Right ventricle myocardium inferior (tissue), 1 donor: Measurements from ENCODE around the gene SAAL1. TPM values are rescaled to one million over a fixed set of nuclear protein-coding genes. Genes with fewer than 3 reads are reported as not detected.
"Not testable (repeated sequence)": the region's sequence is repeated elsewhere in the genome, so short reads cannot be mapped to it uniquely, and the experiment has no call there.

Source experiments
- ATAC-seq: fragments of 200-7000 bp; cut with Tn5 transposase; one replicate; pipeline ENCODE4 v1.9.1; 2020; ENCODE audit warnings: mild to moderate bottlenecking, moderate library complexity
- DNase-seq: peaks from one replicate; pipeline ENCODE4 v3.0.0; 2021; ENCODE audit errors: missing footprints
- intact Hi-C: fragments of 100-400 bp; cut with DNase I; formaldehyde crosslinking; loops from one replicate; pipeline ENCODE4 v1.11.0; 2022
- long read RNA-seq: library from polyadenylated mRNA; unstranded; transcript quantifications from one replicate; pipeline ENCODE4 v2.0.0, GENCODE V29; 2021
- total RNA-seq: library from RNA; stranded (reverse); fragmentation: NEBNext Ultra II Directional; extraction: Animal tissue kit (Norgen Biotek cat#: 25700); gene quantifications from one replicate; pipeline ENCODE4 v1.2.1, GENCODE V29; 2021
- donor health status: DM: no; HTN: yes; CAD: no; lungs with severe emphysema.

SAAL1 gene
- total RNA-seq: 7.9 TPM
- long read RNA-seq, partial matches to known transcripts: 0 of 3 reads
- long read RNA-seq, other reads (novel, unspliced or antisense): 0 of 3 reads

- ATAC-seq (peak; percentile 96), DNase-seq (peak; percentile 93)
- intact Hi-C loops: loop anchor here (5.0 kb wide), 1 partner anchor 114 kb away; no protein-coding TSS in a partner anchor
These were observed at the start of gene SAAL1 for GRCh38 chr11:18105802-18106574. TSS of gene SAAL1 (minus strand) at chr11:18106082. CDS start at chr11:18106041, 41 bp downstream.

GRCh38 chr11:18151581-18151980 lies 45.7 kb upstream of the SAAL1 start:
- DNase-seq (no peak), ATAC-seq (no peak)
- intact Hi-C loops: no loop called here

GRCh38 chr11:18145837-18146236 lies 40.0 kb upstream of the SAAL1 start:
- DNase-seq (no peak), ATAC-seq (no peak)
- intact Hi-C loops: no loop called here

- ATAC-seq (no peak), DNase-seq (no peak)
- intact Hi-C loops: no loop called here
These were observed 39.1 kb upstream of the SAAL1 start for GRCh38 chr11:18145025-18145424.

- DNase-seq: no peak
- intact Hi-C loops: no loop called here
- no peak for ATAC-seq
These were observed 38.4 kb upstream of the SAAL1 start for GRCh38 chr11:18144243-18144642.

- no peak for DNase-seq
- intact Hi-C loops: no loop called here
- no peak for ATAC-seq
These were observed 34.3 kb upstream of the SAAL1 start for GRCh38 chr11:18140145-18140544.

GRCh38 chr11:18137186-18137800 lies 31.4 kb upstream of the SAAL1 start:
- ATAC-seq (no peak), DNase-seq (peak; percentile 72)
- intact Hi-C loops: no loop called here

GRCh38 chr11:18135308-18135707 lies 29.4 kb upstream of the SAAL1 start:
- DNase-seq (no peak), ATAC-seq (no peak)
- intact Hi-C loops: no loop called here

- ATAC-seq: no peak
- intact Hi-C loops: no loop called here
- DNase-seq: no peak
These were observed 26.5 kb upstream of the SAAL1 start, which contains the start of gene MRGPRX3 for GRCh38 chr11:18132341-18132740. TSS of gene MRGPRX3 (plus strand) at chr11:18132571. CDS start at chr11:18137203, 4,632 bp downstream.

- ATAC-seq, intact Hi-C loops, DNase-seq: not testable (repeated sequence)
These were observed 25.2 kb upstream of the SAAL1 start for GRCh38 chr11:18131115-18131514.

- intact Hi-C loops, DNase-seq, ATAC-seq: not testable (repeated sequence)
These were observed 15.5 kb upstream of the SAAL1 start for GRCh38 chr11:18121331-18121828.

- ATAC-seq: peak; percentile 59
- intact Hi-C loops: loop anchor here (10.0 kb wide), 2 partner anchors 619 to 689 kb away; no protein-coding TSS in a partner anchor
- peak; percentile 63 for DNase-seq
These were observed 9.7 kb upstream of the SAAL1 start for GRCh38 chr11:18115360-18116127.

- ATAC-seq (no peak), DNase-seq (no peak)
- intact Hi-C loops: loop anchor here (10.0 kb wide), 2 partner anchors 624 to 694 kb away; no protein-coding TSS in a partner anchor
These were observed 5.1 kb upstream of the SAAL1 start for GRCh38 chr11:18111005-18111404.

GRCh38 chr11:18108254-18108653 lies 2.4 kb upstream of the SAAL1 start:
- intact Hi-C loops: loop anchor here (5.0 kb wide), 1 partner anchor 116 kb away; no protein-coding TSS in a partner anchor
- ATAC-seq: no peak
- DNase-seq: no peak

- DNase-seq (no peak), ATAC-seq (no peak)
- intact Hi-C loops: loop anchor here (5.0 kb wide), 1 partner anchor 114 kb away; no protein-coding TSS in a partner anchor
These were observed 806 bp upstream of the SAAL1 start for GRCh38 chr11:18106688-18107087.

- no peak for ATAC-seq
- intact Hi-C loops: loop anchor here (5.0 kb wide), 1 partner anchor 113 kb away; no protein-coding TSS in a partner anchor
- DNase-seq: no peak
These were observed 638 bp downstream of the SAAL1 start for GRCh38 chr11:18105086-18105801.

- intact Hi-C loops: loop anchor here (5.0 kb wide), 1 partner anchor 89 kb away; the partner anchor contains the start of gene SERGEF
- DNase-seq: no peak
- no peak for ATAC-seq
These were observed 4.8 kb downstream of the SAAL1 start for GRCh38 chr11:18100926-18101656.
